A673 (cell line): ENCODE measurements around the gene NUDT14.

Experiments
- CTCF ChIP-seq: fragments of 300-800, 200-600 bp; sonication (generic); conservative IDR thresholded peaks from 2 replicates; pipeline ENCODE4 v1.5.1; 2017; ENCODE audit warnings: low read depth, mild to moderate bottlenecking, antibody characterized with exemption, low read length, moderate library complexity, mixed read lengths
- EZH2 ChIP-seq: fragments of 200-600 bp; sonication (generic); IDR thresholded peaks from 2 replicates; pipeline ENCODE4 v1.6.1; 2017; ENCODE audit warnings: borderline replicate concordance, low read depth, mild to moderate bottlenecking, mixed read lengths, antibody characterized with exemption, low read length; ENCODE audit not compliant: poor library complexity, severe bottlenecking

GRCh38 chr14:105162669-105162979 is 18.5 kb downstream of the NUDT14 start:
- TF ChIP-seq CTCF (no peak), EZH2 (no peak)
